SH-SY5Y (cell line): Measurements from ENCODE around the gene UNC93B1.

Experiments used
- GATA2 ChIP-seq: IDR thresholded peaks from 2 replicates; pipeline ENCODE4 v1.6.1; 2011; ENCODE audit warnings: mild to moderate bottlenecking, low read depth, low read length
- GATA3 ChIP-seq: IDR thresholded peaks from 2 replicates; pipeline ENCODE4 v1.6.1; 2011; ENCODE audit warnings: low read depth, mild to moderate bottlenecking, low read length, moderate library complexity

DNA sequence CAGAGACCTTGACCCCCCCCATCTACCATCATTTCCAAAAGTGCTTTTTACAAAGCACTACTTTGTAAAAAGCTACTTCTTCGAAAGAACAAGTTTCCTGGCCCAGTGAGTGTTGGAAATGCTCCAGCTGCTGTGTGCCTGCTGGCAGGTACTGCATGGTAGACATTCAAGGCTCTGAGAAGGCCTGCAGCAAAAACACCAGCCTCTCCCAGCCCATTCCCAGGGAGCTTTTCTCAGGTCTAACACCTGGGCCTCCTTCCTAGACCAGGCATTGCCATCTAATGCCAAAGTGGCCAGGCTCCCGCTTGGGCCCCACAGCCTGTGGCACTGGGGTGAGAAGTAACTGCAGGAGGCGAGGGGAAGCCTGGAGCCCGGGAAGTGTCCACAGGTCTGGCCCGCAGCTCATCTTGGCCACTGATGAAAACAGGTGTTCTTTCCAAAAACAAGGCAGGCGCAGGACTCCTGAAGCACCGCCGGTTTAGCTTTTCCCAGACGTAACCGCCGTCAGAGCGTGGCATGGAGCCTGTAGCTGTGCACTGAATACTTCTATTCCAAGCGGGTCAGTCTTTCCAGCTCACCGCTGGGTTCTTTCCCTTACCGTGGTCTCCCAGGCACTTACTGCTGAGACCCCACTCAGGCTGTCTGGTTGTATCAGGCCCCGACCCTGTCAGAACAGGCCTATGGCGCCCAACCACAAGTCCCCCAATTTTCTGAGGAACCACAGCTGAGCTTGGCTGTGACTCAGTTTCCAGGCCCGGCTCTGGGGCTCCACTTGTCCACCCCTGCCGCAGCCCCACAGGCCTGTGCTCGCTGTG is 33.7 kb upstream of the UNC93B1 start:
- no peak for TF ChIP-seq GATA2
- no peak for TF ChIP-seq GATA3
